NCI-H2081 (cell line): ENCODE data around the gene YAE1.

Experiments
- DNase-seq, 2 experiments: peaks; one replicate each; lab custom pipeline; 2025; lab: John Stamatoyannopoulos, UW

The YAE1 gene

GRCh38 chr7:39554583-39555165 is 11.5 kb upstream of the YAE1 start:
- DNase-seq: no peak

DNA sequence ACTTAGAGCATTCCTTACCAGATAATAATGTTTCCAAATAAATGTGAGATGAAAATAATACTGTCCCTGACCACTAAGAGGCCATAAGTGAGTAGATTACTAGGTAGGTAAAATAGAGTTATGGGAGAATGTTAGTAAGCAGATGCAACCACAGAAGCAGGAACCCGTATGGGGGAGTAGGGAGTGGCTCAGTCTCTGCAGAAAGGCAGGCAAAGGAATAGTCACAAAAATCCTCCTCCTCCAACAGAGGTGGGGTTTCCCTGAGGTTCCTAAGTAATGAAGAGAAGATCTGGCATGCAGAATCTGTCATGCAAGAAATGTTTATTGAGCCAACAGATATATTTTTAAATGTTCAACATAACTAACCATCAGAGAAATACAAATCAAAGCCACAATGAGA is 9.0 kb upstream of the YAE1 start:
- no peak for DNase-seq

DNA sequence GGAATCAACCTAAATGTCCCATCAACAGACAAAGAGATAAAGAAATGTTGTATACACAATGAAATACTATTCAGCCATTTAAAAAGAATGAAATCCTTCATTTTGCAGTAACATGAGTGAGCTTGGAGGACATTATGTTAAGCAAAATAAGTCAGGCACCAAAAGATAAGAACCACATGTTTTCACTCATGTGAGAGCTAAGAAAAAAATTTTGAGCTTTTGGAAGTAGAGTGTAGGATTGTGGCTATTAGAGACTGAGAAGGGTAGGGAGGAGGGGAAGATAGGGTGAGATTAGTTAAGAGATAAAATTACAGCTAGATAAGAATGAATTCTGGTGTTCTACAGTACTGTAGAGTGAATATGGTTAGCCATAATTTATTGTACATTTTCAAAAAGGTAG is 8.3 kb upstream of the YAE1 start:
- DNase-seq: no peak

- no peak for DNase-seq
Observed at GRCh38 chr7:39560408-39560807, 5.8 kb upstream of the YAE1 start.

GRCh38 chr7:39560997-39561396 is 5.2 kb upstream of the YAE1 start:
- no peak for DNase-seq

GRCh38 chr7:39565538-39565937 is 666 bp upstream of the YAE1 start:
- peak in 1 of 2 experiments; percentile 31 for DNase-seq

GRCh38 chr7:39567294-39567693 is 1.1 kb downstream of the YAE1 start:
- DNase-seq: no peak

- no peak for DNase-seq
Observed at GRCh38 chr7:39574673-39575349, 8.6 kb downstream of the YAE1 start.

DNA sequence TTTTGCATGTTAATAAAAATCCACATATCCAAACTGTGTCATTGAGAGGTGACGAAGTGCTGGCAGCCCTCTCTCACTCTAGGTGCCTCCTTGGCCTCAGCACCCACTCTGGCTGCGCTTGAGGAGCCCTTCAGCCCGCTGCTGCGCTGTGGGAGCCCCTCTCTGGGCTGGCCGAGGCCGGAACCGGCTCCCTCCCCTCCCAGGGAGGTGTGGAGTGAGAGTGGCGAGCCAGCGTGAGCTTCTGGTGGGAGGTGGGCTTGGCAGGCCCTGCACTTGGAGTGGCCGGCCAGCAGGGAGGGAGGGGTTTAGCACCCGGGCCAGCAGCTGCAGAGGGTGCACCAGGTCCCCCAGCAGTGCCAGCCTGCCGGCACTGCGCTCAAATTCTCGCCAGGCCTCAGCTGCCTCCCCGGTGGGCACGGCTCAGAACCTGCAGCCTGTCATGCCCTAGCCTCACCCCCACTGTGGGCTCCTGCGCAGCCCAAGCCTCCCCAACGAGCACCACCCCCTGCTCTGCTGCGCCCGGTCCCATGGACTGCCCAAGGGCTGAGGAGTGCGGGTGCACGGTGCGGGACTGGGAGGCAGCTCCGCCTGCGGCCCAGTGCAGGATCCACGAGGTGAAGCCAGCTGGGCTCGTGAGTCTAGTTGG is 11.1 kb downstream of the YAE1 start:
- DNase-seq: no peak

DNA sequence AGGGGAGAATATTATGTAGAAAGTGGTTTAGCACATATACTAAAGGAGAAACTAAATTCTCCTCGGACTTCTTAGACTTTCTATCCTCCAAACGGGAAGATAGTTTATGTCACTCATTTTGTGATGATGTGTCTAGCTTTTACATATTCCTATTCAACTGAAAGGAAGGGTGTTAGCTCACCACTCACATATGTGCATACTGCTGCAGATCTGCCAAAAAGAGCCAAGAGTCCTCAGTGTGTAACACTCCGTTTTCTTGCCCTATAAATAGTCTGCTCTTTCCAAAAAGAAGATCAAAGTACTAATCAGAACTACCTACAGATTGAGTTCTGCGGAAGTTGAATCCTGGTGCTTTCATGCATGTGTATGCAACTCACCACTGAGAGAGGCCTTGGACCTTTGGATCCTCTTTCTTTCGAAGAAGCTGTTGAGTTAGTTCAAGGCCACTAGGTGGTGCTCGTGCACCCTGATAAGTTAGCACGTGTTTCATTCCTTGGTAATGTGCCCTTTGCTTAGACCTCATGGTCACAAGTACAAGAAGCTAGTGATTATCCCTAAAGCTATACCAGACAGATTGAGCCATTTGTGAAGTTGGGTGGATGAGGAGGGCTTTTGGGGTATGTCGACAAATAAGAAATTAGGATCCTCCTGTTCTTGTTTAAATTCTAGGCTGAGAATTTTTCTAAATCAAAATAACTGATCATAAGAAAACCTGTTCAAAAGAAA is 14.1 kb downstream of the YAE1 start:
- DNase-seq: peak; percentile 93

DNA sequence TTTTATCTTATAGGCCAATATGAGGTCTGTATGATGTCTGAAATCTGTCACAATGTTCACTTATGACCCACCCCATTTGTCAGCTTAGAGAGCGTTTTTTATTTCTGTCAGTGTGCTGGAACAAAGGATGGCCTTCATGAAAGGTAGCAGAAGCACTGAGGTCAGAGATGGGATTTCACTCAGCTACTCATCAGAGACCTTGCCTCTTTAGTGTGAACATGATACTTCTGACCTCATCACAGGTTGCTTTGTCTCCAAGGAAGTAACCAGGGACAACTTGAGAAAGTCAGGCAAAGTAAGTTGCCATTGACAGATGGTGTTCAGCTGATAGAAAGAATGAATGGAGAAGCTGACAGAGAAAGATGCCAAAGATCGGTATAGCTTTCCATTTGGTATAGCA is 16.3 kb downstream of the YAE1 start:
- no peak for DNase-seq

- DNase-seq: no peak
Observed at GRCh38 chr7:39583539-39583938, 17.3 kb downstream of the YAE1 start.

GRCh38 chr7:39587393-39587792 is 21.2 kb downstream of the YAE1 start:
- DNase-seq: no peak

DNA sequence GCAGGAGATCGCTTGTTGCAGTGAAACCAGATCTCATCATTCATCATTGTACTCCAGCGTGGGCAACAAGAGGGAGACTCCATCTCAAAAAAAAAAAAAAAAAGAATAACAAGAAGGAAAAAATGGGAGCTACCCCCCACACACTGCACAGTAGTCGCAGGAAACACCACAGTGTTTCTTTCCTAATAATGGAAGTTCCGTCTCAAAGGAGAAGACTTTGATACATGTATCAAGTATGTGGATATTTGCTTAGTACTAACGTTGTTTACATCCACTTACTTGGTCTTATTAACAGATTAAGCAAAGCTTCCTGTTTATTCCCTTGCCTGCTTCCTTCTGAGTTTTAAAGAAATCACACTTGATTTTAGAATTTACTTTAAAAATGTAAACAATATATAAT is 22.2 kb downstream of the YAE1 start:
- DNase-seq: no peak

- no peak for DNase-seq
Observed at GRCh38 chr7:39589323-39590111, 23.3 kb downstream of the YAE1 start.

GRCh38 chr7:39592586-39592985 is 26.4 kb downstream of the YAE1 start:
- no peak for DNase-seq

DNA sequence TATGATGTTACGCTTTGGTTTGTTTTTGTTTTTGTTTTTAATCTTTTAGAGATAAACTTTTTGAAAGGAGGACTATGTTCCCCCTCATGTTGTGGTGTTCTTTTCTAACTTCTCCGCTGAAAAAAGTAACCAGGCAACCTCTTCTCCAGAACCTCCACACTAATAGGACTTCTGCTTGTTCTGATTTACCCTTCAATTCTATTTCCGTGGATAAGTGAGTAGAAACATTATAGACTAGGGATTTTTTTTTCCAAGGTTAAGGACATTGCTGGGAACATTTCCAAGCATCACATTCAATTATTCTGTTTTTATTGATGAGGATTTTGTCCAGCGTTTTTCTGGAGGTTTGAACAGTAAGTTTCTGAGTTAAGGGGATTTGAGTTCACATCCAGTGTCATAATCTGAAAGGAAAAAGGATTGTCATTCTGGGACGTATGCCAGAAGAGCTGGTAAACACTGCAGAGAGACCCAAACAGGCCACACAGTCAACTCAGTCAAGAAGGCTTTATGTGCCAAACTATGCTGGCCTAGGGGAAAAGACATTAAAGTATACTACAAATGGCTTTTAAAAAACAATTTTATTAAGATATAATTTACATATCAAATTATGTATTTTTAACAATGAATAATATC is 28.9 kb downstream of the YAE1 start:
- no peak for DNase-seq

DNA sequence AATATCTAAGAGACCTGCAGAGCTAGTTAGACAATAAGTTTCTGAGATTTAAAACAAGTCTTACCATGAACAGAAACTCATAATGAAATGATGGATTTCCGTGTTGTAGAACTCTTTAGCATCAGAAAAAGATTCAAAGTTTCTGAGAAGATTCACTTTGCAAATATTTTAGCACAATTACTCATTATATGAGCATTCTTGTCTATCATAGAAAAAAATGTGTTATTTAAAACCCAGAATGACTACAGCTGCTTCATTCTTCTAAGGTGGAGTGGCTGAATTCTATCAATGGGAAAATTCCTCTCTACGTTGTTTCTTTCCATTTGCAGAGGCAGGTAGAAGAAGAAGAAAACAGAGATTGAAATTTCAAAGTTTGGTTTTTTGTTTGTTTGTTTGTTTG is 36.1 kb downstream of the YAE1 start:
- no peak for DNase-seq

GRCh38 chr7:39603924-39604323 is 37.7 kb downstream of the YAE1 start:
- no peak for DNase-seq

- no peak for DNase-seq
Observed at GRCh38 chr7:39605087-39605486, 38.9 kb downstream of the YAE1 start.

- DNase-seq: no peak
Observed at GRCh38 chr7:39606352-39606751, 40.1 kb downstream of the YAE1 start.

GRCh38 chr7:39606941-39607340 is 40.7 kb downstream of the YAE1 start:
- no peak for DNase-seq
